Karpas-422 (cell line): ENCODE measurements around the gene SH3BP1. TPM values are rescaled to one million over a fixed set of nuclear protein-coding genes. Genes with fewer than 3 reads are reported as not detected.

Experiments used
- DNase-seq: peaks from one replicate; pipeline ENCODE4 v3.0.0-alpha.2; 2015
- H2AFZ ChIP-seq: fragments of 200-600 bp; sonication (generic); 2 replicates; pipeline ENCODE4 v1.6.1; 2014; ENCODE audit warnings: antibody characterized with exemption, low read length, mixed read lengths
- H3K27ac ChIP-seq: fragments of 200-600 bp; sonication (generic); 2 replicates; pipeline ENCODE4 v1.5.1; 2014; ENCODE audit warnings: mild to moderate bottlenecking, low read length, moderate library complexity
- H3K27me3 ChIP-seq: fragments of 200-600 bp; sonication (generic); 2 replicates; pipeline ENCODE4 v1.6.1; 2014; ENCODE audit warnings: low read length, mixed read lengths
- H3K36me3 ChIP-seq: fragments of 200-600 bp; sonication (generic); 2 replicates; pipeline ENCODE4 v1.6.1; 2014; ENCODE audit warnings: low read length, mixed read lengths; ENCODE audit not compliant: insufficient read depth
- H3K4me1 ChIP-seq: fragments of 200-600 bp; sonication (generic); 2 replicates; pipeline ENCODE4 v1.6.1; 2014; ENCODE audit warnings: mild to moderate bottlenecking, low read length, mixed read lengths
- H3K4me2 ChIP-seq: fragments of 200-600 bp; sonication (generic); 2 replicates; pipeline ENCODE4 v1.6.1; 2014; ENCODE audit warnings: low read length, low read depth, mild to moderate bottlenecking; ENCODE audit not compliant: poor library complexity, severe bottlenecking
- H3K4me3 ChIP-seq: fragments of 200-600 bp; sonication (generic); 2 replicates; pipeline ENCODE4 v1.5.1; 2014; ENCODE audit warnings: mild to moderate bottlenecking, antibody characterized with exemption, low read length, mixed read lengths
- H3K79me2 ChIP-seq: fragments of 200-600 bp; sonication (generic); 2 replicates; pipeline ENCODE4 v1.6.1; 2014; ENCODE audit warnings: mild to moderate bottlenecking, low read length, mixed read lengths
- H3K9ac ChIP-seq: fragments of 200-600 bp; sonication (generic); 2 replicates; pipeline ENCODE4 v1.6.0; 2014; ENCODE audit warnings: low read length
- H3K9me2 ChIP-seq: fragments of 200-600 bp; sonication (generic), shearing (Covaris generic); replicated peaks from 2 replicates; pipeline ENCODE4 v1.6.0; 2014; ENCODE audit warnings: mild to moderate bottlenecking, low read length, moderate library complexity; ENCODE audit not compliant: insufficient read depth
- H3K9me3 ChIP-seq: fragments of 300-700, 200-600 bp; sonication (generic); 2 replicates; pipeline ENCODE4 v1.6.1; 2014; ENCODE audit warnings: low read length, mixed read lengths
- H4K20me1 ChIP-seq: fragments of 200-600 bp; sonication (generic); 2 replicates; pipeline ENCODE4 v1.6.1; 2014; ENCODE audit warnings: mild to moderate bottlenecking, antibody characterized with exemption, low read length, low read depth; ENCODE audit not compliant: insufficient read depth
- small RNA-seq: library from RNA; depleted of rRNA; stranded (forward); fragments of <200 nt; gene quantifications from one replicate; pipeline ENCODE3, GENCODE V24; 2014
- total RNA-seq: library from RNA; depleted of rRNA; stranded (reverse); fragments of >200 nt; shearing (Covaris generic); gene quantifications from 2 replicates; pipeline ENCODE4 v1.2.3, GENCODE V29; 2014; ENCODE audit warnings: low replicate concordance; rRNA removed

Gene SH3BP1
- total RNA-seq, 1 experiment from 2014 or later = 43.2 TPM

- Histone ChIP-seq H3K9ac (no peak overlapping the region), H3K4me1 (peaks cover 4% of the 10 kb centered on the region; the same call in 1 of the 2 replicates), H3K9me2 (no peaks in the 10 kb centered on the region), H3K27ac (no peak overlapping the region), H3K27me3 (no peaks in the 10 kb centered on the region), H3K36me3 (peaks cover 5% of the 10 kb centered on the region; the same call in 1 of the 2 replicates), H3K79me2 (no peaks in the 10 kb centered on the region), H3K4me2 (no peak overlapping the region), H4K20me1 (no peaks in the 10 kb centered on the region), H3K4me3 (no peak overlapping the region), H2AFZ (no peak overlapping the region), H3K9me3 (no peaks in the 10 kb centered on the region)
- no peak for DNase-seq
Measured at GRCh38 chr22:37703906-37704305, 64.4 kb downstream of the SH3BP1 start.

DNA sequence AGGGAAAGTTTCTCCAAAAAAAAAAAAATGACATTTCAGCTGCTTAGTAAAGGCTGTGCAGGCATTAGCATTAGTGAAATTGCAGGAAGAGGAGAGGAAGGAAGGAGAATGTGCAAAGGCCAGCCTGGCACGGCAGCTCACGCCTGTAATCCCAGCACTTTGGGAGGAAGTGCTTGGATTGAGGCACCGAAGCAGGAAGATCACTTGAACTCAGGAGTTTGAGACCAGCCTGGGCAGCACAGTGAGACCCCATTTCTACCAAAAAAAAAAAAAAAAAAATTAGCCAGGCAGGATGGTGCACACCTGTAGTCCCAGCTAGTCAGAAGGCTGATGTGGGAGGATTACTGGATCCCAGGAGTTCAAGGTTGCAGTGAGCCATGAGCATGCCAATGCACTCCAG lies 65.2 kb downstream of the SH3BP1 start:
- peaks cover 4% of the 10 kb centered on the region; the same call in 1 of the 2 replicates for H3K4me1 ChIP-seq
- H3K4me2 ChIP-seq = no peak overlapping the region
- no peaks in the 10 kb centered on the region for H3K27me3 ChIP-seq

GRCh38 chr22:37705205-37705604 lies 65.7 kb downstream of the SH3BP1 start:
- Histone ChIP-seq H3K4me1 (peaks cover 4% of the 10 kb centered on the region; the same call in 1 of the 2 replicates), H3K4me3 (no peak overlapping the region), H3K4me2 (no peak overlapping the region), H3K9me2 (no peaks in the 10 kb centered on the region), H4K20me1 (no peaks in the 10 kb centered on the region), H3K79me2 (no peaks in the 10 kb centered on the region), H3K36me3 (peaks cover 5% of the 10 kb centered on the region; the same call in 1 of the 2 replicates), H3K27me3 (no peaks in the 10 kb centered on the region), H3K9me3 (no peaks in the 10 kb centered on the region), H3K9ac (no peak overlapping the region), H3K27ac (no peak overlapping the region), H2AFZ (no peak overlapping the region)
- no peak for DNase-seq

More for the DNA sequence above, 65.2 kb downstream of the SH3BP1 start:
- no peak for DNase-seq
- H2AFZ ChIP-seq = no peak overlapping the region
- H4K20me1 ChIP-seq = no peaks in the 10 kb centered on the region
- H3K9me2 ChIP-seq = no peaks in the 10 kb centered on the region
- H3K79me2 ChIP-seq = no peaks in the 10 kb centered on the region
- no peak overlapping the region for H3K9ac ChIP-seq
- H3K27ac ChIP-seq = no peak overlapping the region
- no peaks in the 10 kb centered on the region for H3K9me3 ChIP-seq
- H3K4me3 ChIP-seq = no peak overlapping the region
- peaks cover 5% of the 10 kb centered on the region; the same call in 1 of the 2 replicates for H3K36me3 ChIP-seq

Small RNAs within 50 kb of the gene (small RNA-seq; reads per million reads assigned to genes)
- not detected for gene RN7SL385P

Other genes starting within 250 kb of the SH3BP1 start
- not detected in 2 replicates for gene ELFN2, start 212.2 kb upstream of the SH3BP1 start, total RNA-seq
- gene MFNG, start 153.3 kb upstream of the SH3BP1 start, total RNA-seq = 91.1 and 105 TPM in 2 replicates
- not detected in 2 replicates for gene CARD10, start 120.3 kb upstream of the SH3BP1 start, total RNA-seq
- gene CDC42EP1, start 79.2 kb upstream of the SH3BP1 start, total RNA-seq = not detected in 2 replicates
- not detected in 2 replicates for gene LGALS2, start 59.6 kb upstream of the SH3BP1 start, total RNA-seq
- 64.3 and 97.3 TPM in 2 replicates for gene GGA1, start 30.8 kb upstream of the SH3BP1 start, total RNA-seq
- gene PDXP, start 19.1 kb downstream of the SH3BP1 start, total RNA-seq = 75.3 and 78.9 TPM in 2 replicates
- 288 and 308 TPM in 2 replicates for gene LGALS1, start 36.0 kb downstream of the SH3BP1 start, total RNA-seq
- 12.3 and 48.1 TPM in 2 replicates for gene NOL12, start 46.7 kb downstream of the SH3BP1 start, total RNA-seq
- 14.6 and 45.6 TPM in 2 replicates for gene TRIOBP, start 57.4 kb downstream of the SH3BP1 start, total RNA-seq
- 36.6 and 87.8 TPM in 2 replicates for gene GCAT, start 168.3 kb downstream of the SH3BP1 start, total RNA-seq
- gene GALR3, start 183.7 kb downstream of the SH3BP1 start, total RNA-seq = not detected in 2 replicates
- 25.6 and 30.1 TPM in 2 replicates for gene ANKRD54, start 204.7 kb downstream of the SH3BP1 start, total RNA-seq
- 363 and 488 TPM in 2 replicates for gene EIF3L, start 209.8 kb downstream of the SH3BP1 start, total RNA-seq